H1 (cell line): Measurements from ENCODE around the gene POPDC2. TPM values are rescaled to one million over a fixed set of nuclear protein-coding genes. Genes with fewer than 3 reads are reported as not detected.

Experiments used
- BCL11A ChIP-seq, 2 experiments: IDR thresholded peaks; one replicate each; pipeline ENCODE4 v1.6.1; 2011; ENCODE audit warnings: low read depth in 2 of 2, low read length in 2 of 2, mild to moderate bottlenecking in 2 of 2
- CBX5 ChIP-seq: fragments of 300-800, 300-1000 bp; sonication (generic); IDR thresholded peaks from 2 replicates; pipeline ENCODE4 v1.7.1; 2016; ENCODE audit warnings: antibody characterized with exemption, low read length, low read depth
- KDM1A ChIP-seq: fragments of 200-600, 300-600 bp; sonication (generic); IDR thresholded peaks from 2 replicates; pipeline ENCODE4 v1.7.1; 2016; ENCODE audit warnings: mild to moderate bottlenecking, low read length, borderline replicate concordance
- TBP ChIP-seq: IDR thresholded peaks from 2 replicates; pipeline ENCODE4 v1.6.1; 2011; ENCODE audit warnings: low read depth, low read length, improper control_type of control experiment
- polyA plus RNA-seq, 7 experiments: library from polyadenylated mRNA; depleted of rRNA in 3 of 7; stranded (reverse) in 5 of 7; unstranded in 2 of 7; fragments of >200 nt in 5 of 7; fragments of 200-250 nt in 2 of 7; gene quantifications; 1 replicate in 5 of 7; 2 replicates in 1 of 7; 4 replicates in 1 of 7; pipeline versions ENCODE4 v1.2.1 to v1.2.3, GENCODE V29; 2011 to 2013; ENCODE audit warnings: missing spikeins in 2 of 7, mixed read lengths in 2 of 7
- total RNA-seq: library from RNA; stranded (reverse); fragmentation: NEBNext Ultra II Directional; extraction: Animal tissue kit (Norgen Biotek cat#: 25700); gene quantifications from 2 replicates; pipeline ENCODE4 v1.2.1, GENCODE V29; 2021
- TF ChIP-seq, protein P1 (sequence below): fragments of 300-600 bp; sonication (generic); IDR thresholded peaks from 2 replicates; pipeline ENCODE4 v1.7.1; 2012; ENCODE audit warnings: low read length, moderate library complexity, mild to moderate bottlenecking, inconsistent platforms; ENCODE audit not compliant: insufficient replicate concordance
- TF ChIP-seq, protein P2 (sequence below): IDR thresholded peaks from 2 replicates; pipeline ENCODE4 v1.6.1; 2012; ENCODE audit warnings: inconsistent platforms

Gene POPDC2
- total and polyA plus RNA-seq, 2 of the 8 experiments (the other 6 are each of a cell fraction or from before 2014, with no cell fraction given), result 0.65 to 1.1 TPM

DNA sequence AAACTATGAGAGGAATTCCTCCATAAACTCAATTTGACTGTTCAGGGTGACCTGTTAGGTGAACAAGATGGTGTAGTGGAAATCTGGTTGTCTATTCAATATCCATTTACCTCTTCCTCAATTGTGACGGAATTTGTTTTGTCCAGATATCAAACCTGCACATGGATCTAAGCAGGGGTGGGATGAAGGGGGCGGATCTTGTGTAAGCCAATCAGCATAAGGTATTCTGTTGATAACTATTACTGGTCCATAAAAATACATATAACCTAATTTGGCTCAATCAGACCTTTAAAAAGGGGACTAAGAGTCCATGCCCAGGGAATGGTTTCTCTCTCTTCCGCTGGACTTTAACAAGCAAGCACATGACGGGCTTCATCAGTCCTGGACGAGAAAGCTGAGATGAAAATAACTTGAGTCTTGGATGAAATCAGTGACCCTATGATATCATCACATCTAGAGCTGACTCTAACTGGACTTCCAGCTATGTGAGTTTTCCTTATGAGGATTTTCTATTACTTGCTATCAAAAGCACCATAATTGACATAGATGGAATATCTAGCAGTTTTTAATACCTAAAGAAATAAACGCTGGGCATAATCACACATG is 5.7 kb upstream of the POPDC2 start (continued):
- TF ChIP-seq, protein P1, sequence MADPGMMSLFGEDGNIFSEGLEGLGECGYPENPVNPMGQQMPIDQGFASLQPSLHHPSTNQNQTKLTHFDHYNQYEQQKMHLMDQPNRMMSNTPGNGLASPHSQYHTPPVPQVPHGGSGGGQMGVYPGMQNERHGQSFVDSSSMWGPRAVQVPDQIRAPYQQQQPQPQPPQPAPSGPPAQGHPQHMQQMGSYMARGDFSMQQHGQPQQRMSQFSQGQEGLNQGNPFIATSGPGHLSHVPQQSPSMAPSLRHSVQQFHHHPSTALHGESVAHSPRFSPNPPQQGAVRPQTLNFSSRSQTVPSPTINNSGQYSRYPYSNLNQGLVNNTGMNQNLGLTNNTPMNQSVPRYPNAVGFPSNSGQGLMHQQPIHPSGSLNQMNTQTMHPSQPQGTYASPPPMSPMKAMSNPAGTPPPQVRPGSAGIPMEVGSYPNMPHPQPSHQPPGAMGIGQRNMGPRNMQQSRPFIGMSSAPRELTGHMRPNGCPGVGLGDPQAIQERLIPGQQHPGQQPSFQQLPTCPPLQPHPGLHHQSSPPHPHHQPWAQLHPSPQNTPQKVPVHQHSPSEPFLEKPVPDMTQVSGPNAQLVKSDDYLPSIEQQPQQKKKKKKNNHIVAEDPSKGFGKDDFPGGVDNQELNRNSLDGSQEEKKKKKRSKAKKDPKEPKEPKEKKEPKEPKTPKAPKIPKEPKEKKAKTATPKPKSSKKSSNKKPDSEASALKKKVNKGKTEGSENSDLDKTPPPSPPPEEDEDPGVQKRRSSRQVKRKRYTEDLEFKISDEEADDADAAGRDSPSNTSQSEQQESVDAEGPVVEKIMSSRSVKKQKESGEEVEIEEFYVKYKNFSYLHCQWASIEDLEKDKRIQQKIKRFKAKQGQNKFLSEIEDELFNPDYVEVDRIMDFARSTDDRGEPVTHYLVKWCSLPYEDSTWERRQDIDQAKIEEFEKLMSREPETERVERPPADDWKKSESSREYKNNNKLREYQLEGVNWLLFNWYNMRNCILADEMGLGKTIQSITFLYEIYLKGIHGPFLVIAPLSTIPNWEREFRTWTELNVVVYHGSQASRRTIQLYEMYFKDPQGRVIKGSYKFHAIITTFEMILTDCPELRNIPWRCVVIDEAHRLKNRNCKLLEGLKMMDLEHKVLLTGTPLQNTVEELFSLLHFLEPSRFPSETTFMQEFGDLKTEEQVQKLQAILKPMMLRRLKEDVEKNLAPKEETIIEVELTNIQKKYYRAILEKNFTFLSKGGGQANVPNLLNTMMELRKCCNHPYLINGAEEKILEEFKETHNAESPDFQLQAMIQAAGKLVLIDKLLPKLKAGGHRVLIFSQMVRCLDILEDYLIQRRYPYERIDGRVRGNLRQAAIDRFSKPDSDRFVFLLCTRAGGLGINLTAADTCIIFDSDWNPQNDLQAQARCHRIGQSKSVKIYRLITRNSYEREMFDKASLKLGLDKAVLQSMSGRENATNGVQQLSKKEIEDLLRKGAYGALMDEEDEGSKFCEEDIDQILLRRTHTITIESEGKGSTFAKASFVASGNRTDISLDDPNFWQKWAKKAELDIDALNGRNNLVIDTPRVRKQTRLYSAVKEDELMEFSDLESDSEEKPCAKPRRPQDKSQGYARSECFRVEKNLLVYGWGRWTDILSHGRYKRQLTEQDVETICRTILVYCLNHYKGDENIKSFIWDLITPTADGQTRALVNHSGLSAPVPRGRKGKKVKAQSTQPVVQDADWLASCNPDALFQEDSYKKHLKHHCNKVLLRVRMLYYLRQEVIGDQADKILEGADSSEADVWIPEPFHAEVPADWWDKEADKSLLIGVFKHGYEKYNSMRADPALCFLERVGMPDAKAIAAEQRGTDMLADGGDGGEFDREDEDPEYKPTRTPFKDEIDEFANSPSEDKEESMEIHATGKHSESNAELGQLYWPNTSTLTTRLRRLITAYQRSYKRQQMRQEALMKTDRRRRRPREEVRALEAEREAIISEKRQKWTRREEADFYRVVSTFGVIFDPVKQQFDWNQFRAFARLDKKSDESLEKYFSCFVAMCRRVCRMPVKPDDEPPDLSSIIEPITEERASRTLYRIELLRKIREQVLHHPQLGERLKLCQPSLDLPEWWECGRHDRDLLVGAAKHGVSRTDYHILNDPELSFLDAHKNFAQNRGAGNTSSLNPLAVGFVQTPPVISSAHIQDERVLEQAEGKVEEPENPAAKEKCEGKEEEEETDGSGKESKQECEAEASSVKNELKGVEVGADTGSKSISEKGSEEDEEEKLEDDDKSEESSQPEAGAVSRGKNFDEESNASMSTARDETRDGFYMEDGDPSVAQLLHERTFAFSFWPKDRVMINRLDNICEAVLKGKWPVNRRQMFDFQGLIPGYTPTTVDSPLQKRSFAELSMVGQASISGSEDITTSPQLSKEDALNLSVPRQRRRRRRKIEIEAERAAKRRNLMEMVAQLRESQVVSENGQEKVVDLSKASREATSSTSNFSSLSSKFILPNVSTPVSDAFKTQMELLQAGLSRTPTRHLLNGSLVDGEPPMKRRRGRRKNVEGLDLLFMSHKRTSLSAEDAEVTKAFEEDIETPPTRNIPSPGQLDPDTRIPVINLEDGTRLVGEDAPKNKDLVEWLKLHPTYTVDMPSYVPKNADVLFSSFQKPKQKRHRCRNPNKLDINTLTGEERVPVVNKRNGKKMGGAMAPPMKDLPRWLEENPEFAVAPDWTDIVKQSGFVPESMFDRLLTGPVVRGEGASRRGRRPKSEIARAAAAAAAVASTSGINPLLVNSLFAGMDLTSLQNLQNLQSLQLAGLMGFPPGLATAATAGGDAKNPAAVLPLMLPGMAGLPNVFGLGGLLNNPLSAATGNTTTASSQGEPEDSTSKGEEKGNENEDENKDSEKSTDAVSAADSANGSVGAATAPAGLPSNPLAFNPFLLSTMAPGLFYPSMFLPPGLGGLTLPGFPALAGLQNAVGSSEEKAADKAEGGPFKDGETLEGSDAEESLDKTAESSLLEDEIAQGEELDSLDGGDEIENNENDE, result no peak
- TF ChIP-seq BCL11A (IDR thresholded peaks at IDR 0.05; ENCODE audit: low read depth in 2 of 2, low read length in 2 of 2), result no peak
- no peak for TF ChIP-seq TBP
- TF ChIP-seq, protein P2, sequence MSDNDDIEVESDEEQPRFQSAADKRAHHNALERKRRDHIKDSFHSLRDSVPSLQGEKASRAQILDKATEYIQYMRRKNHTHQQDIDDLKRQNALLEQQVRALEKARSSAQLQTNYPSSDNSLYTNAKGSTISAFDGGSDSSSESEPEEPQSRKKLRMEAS, result no peak
- no peak for TF ChIP-seq KDM1A
- TF ChIP-seq CBX5, result no peak
